GM23338 (cell line): ENCODE data around the gene SCYGR4.

ENCODE experiments used
- CREB1 ChIP-seq: fragments of 250-450 bp; sonication (Bioruptor Pico); IDR thresholded peaks from 2 replicates; pipeline ENCODE4 v1.5.0; 2020; ENCODE audit warnings: low read depth, mild to moderate bottlenecking, moderate library complexity
- EZH2 ChIP-seq: fragments of 200-600 bp; sonication (generic); IDR thresholded peaks from one replicate; pipeline ENCODE4 v1.8.0; 2017; ENCODE audit warnings: antibody characterized with exemption, mild to moderate bottlenecking, low read depth; ENCODE audit not compliant: unreplicated experiment
- EZH2phosphoT487 ChIP-seq: fragments of 200-600 bp; sonication (generic); IDR thresholded peaks from one replicate; pipeline ENCODE4 v1.8.1; 2018; ENCODE audit warnings: antibody characterized with exemption; ENCODE audit not compliant: unreplicated experiment
- JUNB ChIP-seq: IDR thresholded peaks from one replicate; pipeline ENCODE4 v1.6.1; 2016; ENCODE audit warnings: antibody characterized with exemption; ENCODE audit not compliant: unreplicated experiment
- NANOG ChIP-seq: IDR thresholded peaks from 2 replicates; pipeline ENCODE4 v1.6.1; 2016; ENCODE audit warnings: antibody characterized with exemption, borderline replicate concordance
- POLR2AphosphoS5 ChIP-seq: IDR thresholded peaks from 2 replicates; pipeline ENCODE4 v1.6.1; 2016; ENCODE audit warnings: antibody characterized with exemption, low read depth
- STAT1 ChIP-seq: IDR thresholded peaks from one replicate; pipeline ENCODE4 v1.6.1; 2016; ENCODE audit warnings: antibody characterized with exemption; ENCODE audit not compliant: unreplicated experiment
- ZNF114 ChIP-seq: fragments of 250-450 bp; sonication (Bioruptor Pico); IDR thresholded peaks from 2 replicates; pipeline ENCODE4 v1.5.0; 2020; ENCODE audit warnings: mild to moderate bottlenecking, moderate library complexity
- ZNF331 ChIP-seq: fragments of 250-450 bp; sonication (Bioruptor Pico); IDR thresholded peaks from 2 replicates; pipeline ENCODE4 v1.5.0; 2020; ENCODE audit warnings: low read depth, mild to moderate bottlenecking, moderate library complexity
- TF ChIP-seq, protein P1 (sequence below), 2 experiments: fragments of 200-600 bp in 1 of 2; sonication (generic) in 1 of 2; conservative IDR thresholded peaks; 2 replicates each; pipeline versions ENCODE4 v1.5.1 to v1.6.1; 2016 to 2017; ENCODE audit warnings: antibody characterized with exemption in 2 of 2, low read depth in 2 of 2, mild to moderate bottlenecking in 2 of 2, moderate library complexity in 1 of 2
- TF ChIP-seq, protein P2 (sequence below): IDR thresholded peaks from one replicate; pipeline ENCODE4 v1.6.1; 2018; ENCODE audit warnings: antibody characterized with exemption; ENCODE audit not compliant: unreplicated experiment
- TF ChIP-seq, protein P3 (sequence below): IDR thresholded peaks from 2 replicates; pipeline ENCODE4 v1.6.1; 2016; ENCODE audit warnings: antibody characterized with exemption
- TF ChIP-seq, protein P4 (sequence below): fragments of 250-450 bp; sonication (Bioruptor Pico); IDR thresholded peaks from 2 replicates; pipeline ENCODE4 v1.5.0; 2020; ENCODE audit warnings: mild to moderate bottlenecking, moderate library complexity

DNA sequence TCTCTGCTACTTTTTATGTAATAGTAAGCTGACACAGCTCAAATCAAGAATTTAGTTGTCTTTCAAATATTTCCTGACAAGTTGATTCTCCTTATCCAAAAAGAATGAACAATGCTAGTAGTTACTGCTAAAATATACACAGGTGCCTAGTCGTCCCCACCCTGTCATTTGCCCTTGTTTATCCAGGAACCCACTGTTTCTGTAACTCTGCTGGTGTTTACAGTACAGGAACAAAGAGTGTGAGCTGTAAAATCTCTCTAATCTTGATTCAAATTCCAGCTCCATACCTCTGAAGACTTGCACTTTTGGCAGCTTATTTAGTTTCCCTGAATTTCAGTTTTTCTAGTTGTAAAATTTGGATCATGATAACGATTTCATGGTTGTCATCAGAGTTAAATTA is 39.7 kb upstream of the SCYGR4 start:
- TF ChIP-seq, protein P1, sequence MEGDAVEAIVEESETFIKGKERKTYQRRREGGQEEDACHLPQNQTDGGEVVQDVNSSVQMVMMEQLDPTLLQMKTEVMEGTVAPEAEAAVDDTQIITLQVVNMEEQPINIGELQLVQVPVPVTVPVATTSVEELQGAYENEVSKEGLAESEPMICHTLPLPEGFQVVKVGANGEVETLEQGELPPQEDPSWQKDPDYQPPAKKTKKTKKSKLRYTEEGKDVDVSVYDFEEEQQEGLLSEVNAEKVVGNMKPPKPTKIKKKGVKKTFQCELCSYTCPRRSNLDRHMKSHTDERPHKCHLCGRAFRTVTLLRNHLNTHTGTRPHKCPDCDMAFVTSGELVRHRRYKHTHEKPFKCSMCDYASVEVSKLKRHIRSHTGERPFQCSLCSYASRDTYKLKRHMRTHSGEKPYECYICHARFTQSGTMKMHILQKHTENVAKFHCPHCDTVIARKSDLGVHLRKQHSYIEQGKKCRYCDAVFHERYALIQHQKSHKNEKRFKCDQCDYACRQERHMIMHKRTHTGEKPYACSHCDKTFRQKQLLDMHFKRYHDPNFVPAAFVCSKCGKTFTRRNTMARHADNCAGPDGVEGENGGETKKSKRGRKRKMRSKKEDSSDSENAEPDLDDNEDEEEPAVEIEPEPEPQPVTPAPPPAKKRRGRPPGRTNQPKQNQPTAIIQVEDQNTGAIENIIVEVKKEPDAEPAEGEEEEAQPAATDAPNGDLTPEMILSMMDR (conservative IDR thresholded peaks at IDR 0.05; ENCODE audit: low read depth in 2 of 2): no peak
- TF ChIP-seq EZH2 (no peak), EZH2phosphoT487 (no peak), POLR2AphosphoS5 (no peak), CREB1 (CRISPR knock-in tag) (no peak), ZNF114 (CRISPR knock-in tag) (no peak), NANOG (no peak), STAT1 (no peak), JUNB (no peak), ZNF331 (CRISPR knock-in tag) (no peak)
- TF ChIP-seq, protein P2, sequence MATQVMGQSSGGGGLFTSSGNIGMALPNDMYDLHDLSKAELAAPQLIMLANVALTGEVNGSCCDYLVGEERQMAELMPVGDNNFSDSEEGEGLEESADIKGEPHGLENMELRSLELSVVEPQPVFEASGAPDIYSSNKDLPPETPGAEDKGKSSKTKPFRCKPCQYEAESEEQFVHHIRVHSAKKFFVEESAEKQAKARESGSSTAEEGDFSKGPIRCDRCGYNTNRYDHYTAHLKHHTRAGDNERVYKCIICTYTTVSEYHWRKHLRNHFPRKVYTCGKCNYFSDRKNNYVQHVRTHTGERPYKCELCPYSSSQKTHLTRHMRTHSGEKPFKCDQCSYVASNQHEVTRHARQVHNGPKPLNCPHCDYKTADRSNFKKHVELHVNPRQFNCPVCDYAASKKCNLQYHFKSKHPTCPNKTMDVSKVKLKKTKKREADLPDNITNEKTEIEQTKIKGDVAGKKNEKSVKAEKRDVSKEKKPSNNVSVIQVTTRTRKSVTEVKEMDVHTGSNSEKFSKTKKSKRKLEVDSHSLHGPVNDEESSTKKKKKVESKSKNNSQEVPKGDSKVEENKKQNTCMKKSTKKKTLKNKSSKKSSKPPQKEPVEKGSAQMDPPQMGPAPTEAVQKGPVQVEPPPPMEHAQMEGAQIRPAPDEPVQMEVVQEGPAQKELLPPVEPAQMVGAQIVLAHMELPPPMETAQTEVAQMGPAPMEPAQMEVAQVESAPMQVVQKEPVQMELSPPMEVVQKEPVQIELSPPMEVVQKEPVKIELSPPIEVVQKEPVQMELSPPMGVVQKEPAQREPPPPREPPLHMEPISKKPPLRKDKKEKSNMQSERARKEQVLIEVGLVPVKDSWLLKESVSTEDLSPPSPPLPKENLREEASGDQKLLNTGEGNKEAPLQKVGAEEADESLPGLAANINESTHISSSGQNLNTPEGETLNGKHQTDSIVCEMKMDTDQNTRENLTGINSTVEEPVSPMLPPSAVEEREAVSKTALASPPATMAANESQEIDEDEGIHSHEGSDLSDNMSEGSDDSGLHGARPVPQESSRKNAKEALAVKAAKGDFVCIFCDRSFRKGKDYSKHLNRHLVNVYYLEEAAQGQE: no peak
- TF ChIP-seq, protein P3, sequence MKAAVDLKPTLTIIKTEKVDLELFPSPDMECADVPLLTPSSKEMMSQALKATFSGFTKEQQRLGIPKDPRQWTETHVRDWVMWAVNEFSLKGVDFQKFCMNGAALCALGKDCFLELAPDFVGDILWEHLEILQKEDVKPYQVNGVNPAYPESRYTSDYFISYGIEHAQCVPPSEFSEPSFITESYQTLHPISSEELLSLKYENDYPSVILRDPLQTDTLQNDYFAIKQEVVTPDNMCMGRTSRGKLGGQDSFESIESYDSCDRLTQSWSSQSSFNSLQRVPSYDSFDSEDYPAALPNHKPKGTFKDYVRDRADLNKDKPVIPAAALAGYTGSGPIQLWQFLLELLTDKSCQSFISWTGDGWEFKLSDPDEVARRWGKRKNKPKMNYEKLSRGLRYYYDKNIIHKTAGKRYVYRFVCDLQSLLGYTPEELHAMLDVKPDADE: no peak
- TF ChIP-seq, protein P4, sequence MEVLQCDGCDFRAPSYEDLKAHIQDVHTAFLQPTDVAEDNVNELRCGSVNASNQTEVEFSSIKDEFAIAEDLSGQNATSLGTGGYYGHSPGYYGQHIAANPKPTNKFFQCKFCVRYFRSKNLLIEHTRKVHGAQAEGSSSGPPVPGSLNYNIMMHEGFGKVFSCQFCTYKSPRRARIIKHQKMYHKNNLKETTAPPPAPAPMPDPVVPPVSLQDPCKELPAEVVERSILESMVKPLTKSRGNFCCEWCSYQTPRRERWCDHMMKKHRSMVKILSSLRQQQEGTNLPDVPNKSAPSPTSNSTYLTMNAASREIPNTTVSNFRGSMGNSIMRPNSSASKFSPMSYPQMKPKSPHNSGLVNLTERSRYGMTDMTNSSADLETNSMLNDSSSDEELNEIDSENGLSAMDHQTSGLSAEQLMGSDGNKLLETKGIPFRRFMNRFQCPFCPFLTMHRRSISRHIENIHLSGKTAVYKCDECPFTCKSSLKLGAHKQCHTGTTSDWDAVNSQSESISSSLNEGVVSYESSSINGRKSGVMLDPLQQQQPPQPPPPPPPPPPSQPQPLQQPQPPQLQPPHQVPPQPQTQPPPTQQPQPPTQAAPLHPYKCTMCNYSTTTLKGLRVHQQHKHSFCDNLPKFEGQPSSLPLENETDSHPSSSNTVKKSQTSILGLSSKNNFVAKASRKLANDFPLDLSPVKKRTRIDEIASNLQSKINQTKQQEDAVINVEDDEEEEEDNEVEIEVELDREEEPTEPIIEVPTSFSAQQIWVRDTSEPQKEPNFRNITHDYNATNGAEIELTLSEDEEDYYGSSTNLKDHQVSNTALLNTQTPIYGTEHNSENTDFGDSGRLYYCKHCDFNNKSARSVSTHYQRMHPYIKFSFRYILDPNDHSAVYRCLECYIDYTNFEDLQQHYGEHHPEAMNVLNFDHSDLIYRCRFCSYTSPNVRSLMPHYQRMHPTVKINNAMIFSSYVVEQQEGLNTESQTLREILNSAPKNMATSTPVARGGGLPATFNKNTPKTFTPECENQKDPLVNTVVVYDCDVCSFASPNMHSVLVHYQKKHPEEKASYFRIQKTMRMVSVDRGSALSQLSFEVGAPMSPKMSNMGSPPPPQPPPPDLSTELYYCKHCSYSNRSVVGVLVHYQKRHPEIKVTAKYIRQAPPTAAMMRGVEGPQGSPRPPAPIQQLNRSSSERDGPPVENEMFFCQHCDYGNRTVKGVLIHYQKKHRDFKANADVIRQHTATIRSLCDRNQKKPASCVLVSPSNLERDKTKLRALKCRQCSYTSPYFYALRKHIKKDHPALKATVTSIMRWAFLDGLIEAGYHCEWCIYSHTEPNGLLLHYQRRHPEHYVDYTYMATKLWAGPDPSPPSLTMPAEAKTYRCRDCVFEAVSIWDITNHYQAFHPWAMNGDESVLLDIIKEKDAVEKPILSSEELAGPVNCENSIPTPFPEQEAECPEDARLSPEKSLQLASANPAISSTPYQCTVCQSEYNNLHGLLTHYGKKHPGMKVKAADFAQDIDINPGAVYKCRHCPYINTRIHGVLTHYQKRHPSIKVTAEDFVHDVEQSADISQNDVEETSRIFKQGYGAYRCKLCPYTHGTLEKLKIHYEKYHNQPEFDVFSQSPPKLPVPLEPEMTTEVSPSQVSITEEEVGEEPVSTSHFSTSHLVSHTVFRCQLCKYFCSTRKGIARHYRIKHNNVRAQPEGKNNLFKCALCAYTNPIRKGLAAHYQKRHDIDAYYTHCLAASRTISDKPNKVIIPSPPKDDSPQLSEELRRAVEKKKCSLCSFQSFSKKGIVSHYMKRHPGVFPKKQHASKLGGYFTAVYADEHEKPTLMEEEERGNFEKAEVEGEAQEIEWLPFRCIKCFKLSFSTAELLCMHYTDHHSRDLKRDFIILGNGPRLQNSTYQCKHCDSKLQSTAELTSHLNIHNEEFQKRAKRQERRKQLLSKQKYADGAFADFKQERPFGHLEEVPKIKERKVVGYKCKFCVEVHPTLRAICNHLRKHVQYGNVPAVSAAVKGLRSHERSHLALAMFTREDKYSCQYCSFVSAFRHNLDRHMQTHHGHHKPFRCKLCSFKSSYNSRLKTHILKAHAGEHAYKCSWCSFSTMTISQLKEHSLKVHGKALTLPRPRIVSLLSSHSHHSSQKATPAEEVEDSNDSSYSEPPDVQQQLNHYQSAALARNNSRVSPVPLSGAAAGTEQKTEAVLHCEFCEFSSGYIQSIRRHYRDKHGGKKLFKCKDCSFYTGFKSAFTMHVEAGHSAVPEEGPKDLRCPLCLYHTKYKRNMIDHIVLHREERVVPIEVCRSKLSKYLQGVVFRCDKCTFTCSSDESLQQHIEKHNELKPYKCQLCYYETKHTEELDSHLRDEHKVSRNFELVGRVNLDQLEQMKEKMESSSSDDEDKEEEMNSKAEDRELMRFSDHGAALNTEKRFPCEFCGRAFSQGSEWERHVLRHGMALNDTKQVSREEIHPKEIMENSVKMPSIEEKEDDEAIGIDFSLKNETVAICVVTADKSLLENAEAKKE: no peak
